Tibial artery (tissue), 4 donors: ENCODE results near the gene RNF217.

ENCODE experiments used
- DNase-seq, 2 donors: peaks; one replicate each; pipeline ENCODE4 v3.0.0-alpha.2; 2019
- H3K27ac ChIP-seq, 2 donors: fragments of 200-600 bp; sonication (generic) in 1 of 2; 1 replicate in 1 of 2; 2 replicates in 1 of 2; pipeline ENCODE4 v1.5.1; 2018 to 2019; ENCODE audit warnings: mild to moderate bottlenecking in 1 of 2
- H3K27me3 ChIP-seq, 2 donors: fragments of 200-600 bp; sonication (generic) in 1 of 2; one replicate each; pipeline versions ENCODE4 v1.5.1 to v1.6.0; 2016 to 2019
- H3K36me3 ChIP-seq, 3 donors: fragments of 200-600 bp; sonication (generic) in 2 of 3; one replicate each; pipeline ENCODE4 v1.5.1; 2016 to 2019; ENCODE audit warnings: mild to moderate bottlenecking in 2 of 3
- H3K4me1 ChIP-seq, 4 donors: fragments of 200-600 bp; sonication (generic) in 2 of 4; 1 replicate in 3 of 4; 2 replicates in 1 of 4; pipeline ENCODE4 v1.5.1; 2016 to 2019
- H3K4me3 ChIP-seq, 2 donors: fragments of 200-600 bp; sonication (generic) in 1 of 2; 1 replicate in 1 of 2; 2 replicates in 1 of 2; pipeline ENCODE4 v1.5.1; 2018 to 2019; ENCODE audit warnings: mild to moderate bottlenecking in 2 of 2
- H3K9me3 ChIP-seq, 3 donors: fragments of 200-600 bp; sonication (generic) in 1 of 3; one replicate each; pipeline ENCODE4 v1.5.1; 2016 to 2019
- CTCF ChIP-seq, 2 experiments: fragments of 200-600 bp in 1 of 2; fragments of 450-650 bp in 1 of 2; IDR thresholded peaks; one replicate each; pipeline ENCODE4 v1.5.1; 2017 to 2019; ENCODE audit warnings: antibody characterized with exemption in 2 of 2, mild to moderate bottlenecking in 1 of 2, moderate library complexity in 1 of 2
- intact Hi-C: fragments of 100-400 bp; cut with DNase I; formaldehyde crosslinking; loops from one replicate; pipeline ENCODE4 v1.15.0; 2023; ENCODE audit warnings: low total_unique reads

Gene RNF217

GRCh38 chr6:124986164-124986563 lies 23.9 kb downstream of the RNF217 start:
- H3K9me3 ChIP-seq = no peaks in the 10 kb centered on the region
- H3K36me3 ChIP-seq = no peaks in the 10 kb centered on the region
- DNase-seq = no peak
- H3K27ac ChIP-seq = no peak overlapping the region
- H3K4me1 ChIP-seq = peaks cover 0 to 60% (median 15%) of the 10 kb centered on the region in 4 donors
- no peaks in the 10 kb centered on the region for H3K27me3 ChIP-seq
- no peak for TF ChIP-seq CTCF (IDR thresholded peaks at IDR 0.05)
- no peak overlapping the region for H3K4me3 ChIP-seq
- intact Hi-C loops = no loop called here

- Histone ChIP-seq H3K4me1 (peaks cover 0 to 64% (median 16%) of the 10 kb centered on the region in 4 donors), H3K27ac (no peak overlapping the region), H3K36me3 (no peaks in the 10 kb centered on the region), H3K27me3 (no peaks in the 10 kb centered on the region), H3K9me3 (no peaks in the 10 kb centered on the region), H3K4me3 (no peak overlapping the region)
- DNase-seq = no peak
- intact Hi-C loops = no loop called here
- no peak for TF ChIP-seq CTCF (IDR thresholded peaks at IDR 0.05)
These were observed 25.1 kb downstream of the RNF217 start for GRCh38 chr6:124987291-124987690.

GRCh38 chr6:124987999-124988591 lies 25.9 kb downstream of the RNF217 start:
- no peaks in the 10 kb centered on the region for H3K27me3 ChIP-seq
- intact Hi-C loops = no loop called here
- peaks cover 0 to 63% (median 17%) of the 10 kb centered on the region in 4 donors for H3K4me1 ChIP-seq

GRCh38 chr6:124989136-124989983 lies 27.1 kb downstream of the RNF217 start:
- DNase-seq = no peak
- no peaks in the 10 kb centered on the region for H3K9me3 ChIP-seq
- H3K27me3 ChIP-seq = no peaks in the 10 kb centered on the region
- H3K4me1 ChIP-seq = peaks cover 0 to 62% (median 16%) of the 10 kb centered on the region in 4 donors
- no peaks in the 10 kb centered on the region for H3K36me3 ChIP-seq
- intact Hi-C loops = no loop called here
- no peak overlapping the region for H3K27ac ChIP-seq
- TF ChIP-seq CTCF (IDR thresholded peaks at IDR 0.05) = no peak
- no peak overlapping the region for H3K4me3 ChIP-seq

More at GRCh38 chr6:124987999-124988591, 25.9 kb downstream of the RNF217 start:
- DNase-seq = no peak
- no peak overlapping the region for H3K4me3 ChIP-seq
- no peak overlapping the region for H3K27ac ChIP-seq
- no peaks in the 10 kb centered on the region for H3K9me3 ChIP-seq
- no peaks in the 10 kb centered on the region for H3K36me3 ChIP-seq
- TF ChIP-seq CTCF (IDR thresholded peaks at IDR 0.05) = no peak

- H3K4me1 ChIP-seq = peaks cover 0 to 62% (median 14%) of the 10 kb centered on the region in 4 donors
- H3K36me3 ChIP-seq = no peaks in the 10 kb centered on the region
- no peaks in the 10 kb centered on the region for H3K27me3 ChIP-seq
- no peak overlapping the region for H3K4me3 ChIP-seq
- H3K27ac ChIP-seq = no peak overlapping the region
- DNase-seq = no peak
- TF ChIP-seq CTCF (IDR thresholded peaks at IDR 0.05) = no peak
- intact Hi-C loops = no loop called here
- H3K9me3 ChIP-seq = no peaks in the 10 kb centered on the region
These were observed 28.8 kb downstream of the RNF217 start for GRCh38 chr6:124990988-124991387.
